Embryonic facial prominence (tissue), 1 donor: ENCODE measurements around the gene KIRREL3.
"Not testable (repeated sequence)": the region's sequence is repeated elsewhere in the genome, so short reads cannot be mapped to it uniquely, and the experiment has no call there.

Experiments
- DNase-seq: peaks from one replicate; pipeline ENCODE4 v3.0.0-alpha.2; 2016; ENCODE audit errors: extremely low spot score

The KIRREL3 gene

DNA sequence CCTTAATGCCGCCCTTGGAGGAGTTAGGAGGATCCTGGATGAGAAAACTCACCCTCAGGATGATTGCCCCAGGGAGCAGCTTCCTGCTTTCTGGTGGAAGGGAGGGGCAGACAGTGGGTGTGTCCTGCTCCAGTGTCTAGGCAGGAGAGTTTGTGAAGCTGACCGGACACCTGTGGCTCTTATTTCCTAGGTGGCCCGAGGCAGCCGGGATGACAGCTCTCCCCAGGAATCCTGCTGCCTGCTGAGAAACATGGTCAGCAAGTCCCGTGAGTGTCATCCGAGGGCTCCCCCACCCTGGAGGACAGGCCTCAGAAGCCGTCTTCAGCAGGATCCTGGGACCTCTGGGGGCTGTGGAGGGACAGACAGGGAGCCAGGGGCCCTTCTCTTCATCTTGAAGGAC lies 594.7 kb downstream of the KIRREL3 start:
- no peak for DNase-seq

GRCh38 chr11:126405374-126405773 lies 595.2 kb downstream of the KIRREL3 start:
- no peak for DNase-seq

GRCh38 chr11:126404367-126404766 lies 596.2 kb downstream of the KIRREL3 start:
- no peak for DNase-seq

- DNase-seq = no peak
These were observed 596.9 kb downstream of the KIRREL3 start for GRCh38 chr11:126403658-126404057.

GRCh38 chr11:126403022-126403581 lies 597.5 kb downstream of the KIRREL3 start:
- DNase-seq = no peak

DNA sequence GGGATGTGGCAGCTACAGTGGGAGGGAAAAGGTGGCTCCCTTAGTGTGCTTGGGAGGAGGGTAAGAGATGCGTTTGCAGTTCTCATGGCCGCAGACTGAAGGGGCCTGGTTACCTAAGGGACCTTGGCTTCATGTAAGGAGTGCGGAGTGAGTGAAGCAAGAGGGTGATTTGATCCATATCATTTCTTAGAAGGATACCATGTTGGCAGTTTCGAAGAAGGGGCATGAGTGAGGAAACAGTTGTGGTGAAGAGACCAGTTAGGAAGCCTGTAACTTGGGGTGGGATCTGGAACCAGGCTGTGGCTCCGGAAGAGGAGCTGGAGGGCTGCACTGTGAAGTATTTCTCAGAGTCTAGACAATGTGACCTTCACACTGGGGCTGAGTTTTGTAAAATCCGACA lies 600.1 kb downstream of the KIRREL3 start:
- no peak for DNase-seq

- DNase-seq = no peak
These were observed 600.6 kb downstream of the KIRREL3 start for GRCh38 chr11:126400019-126400418.

DNA sequence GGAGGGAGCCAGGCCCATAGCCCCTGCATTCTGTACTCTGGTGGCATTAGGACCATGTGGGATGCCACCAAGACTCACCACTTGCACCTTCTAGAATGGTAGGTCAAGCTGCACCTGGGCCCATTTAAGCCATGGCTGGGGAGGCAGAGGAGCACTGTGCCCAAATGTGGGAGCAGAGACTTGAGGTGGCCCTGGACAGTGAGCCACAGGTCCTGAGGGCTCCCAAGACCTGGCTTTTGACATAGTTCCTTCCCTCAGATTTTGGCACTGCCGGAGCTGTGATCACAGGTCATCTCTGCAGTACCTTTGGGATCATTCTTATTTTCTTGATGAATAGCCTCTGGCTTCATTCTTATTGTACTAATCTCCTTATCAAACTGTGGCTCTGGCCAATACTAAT lies 601.8 kb downstream of the KIRREL3 start:
- no peak for DNase-seq

DNA sequence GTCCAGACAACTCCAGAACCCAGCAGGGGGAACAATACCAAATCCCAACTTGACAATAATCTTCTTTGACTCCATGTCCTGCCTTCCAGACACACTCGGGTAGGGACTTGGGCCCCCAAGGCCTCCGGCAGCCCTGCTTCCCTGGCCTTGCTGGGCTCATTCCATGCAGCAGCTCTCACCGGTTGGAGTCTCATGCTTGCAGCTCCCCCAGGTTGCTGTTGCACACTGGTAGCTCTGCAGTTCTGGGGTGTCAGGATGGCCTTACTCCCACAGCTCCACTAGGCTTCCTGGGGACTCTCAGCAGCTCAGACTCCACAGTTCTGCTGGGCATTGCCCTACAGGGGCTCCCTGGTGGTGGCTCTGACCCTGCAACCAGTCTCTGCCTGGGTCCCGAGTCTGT lies 602.3 kb downstream of the KIRREL3 start:
- no peak for DNase-seq

DNA sequence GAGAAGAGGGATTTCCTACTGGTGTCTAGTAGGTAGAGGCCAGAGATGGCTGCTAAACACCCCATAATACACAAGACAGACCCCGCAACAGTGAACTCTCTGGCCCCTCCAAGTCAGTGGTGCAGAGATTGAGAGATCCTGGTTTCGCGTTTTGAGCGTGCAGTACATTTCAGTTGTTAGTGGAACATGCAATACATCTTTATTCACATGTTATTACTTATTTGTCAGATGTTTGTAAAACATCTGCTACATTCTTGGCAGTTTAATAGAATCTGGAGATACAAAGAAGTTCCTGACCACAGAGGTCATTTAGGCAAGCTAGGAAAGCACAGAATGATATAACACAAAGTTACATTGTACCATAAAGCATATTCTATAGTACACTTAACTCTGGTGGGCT lies 603.6 kb downstream of the KIRREL3 start:
- no peak for DNase-seq

GRCh38 chr11:126396266-126396665 lies 604.3 kb downstream of the KIRREL3 start:
- DNase-seq = not testable (repeated sequence)

GRCh38 chr11:126395784-126396183 lies 604.8 kb downstream of the KIRREL3 start:
- DNase-seq = not testable (repeated sequence)

DNA sequence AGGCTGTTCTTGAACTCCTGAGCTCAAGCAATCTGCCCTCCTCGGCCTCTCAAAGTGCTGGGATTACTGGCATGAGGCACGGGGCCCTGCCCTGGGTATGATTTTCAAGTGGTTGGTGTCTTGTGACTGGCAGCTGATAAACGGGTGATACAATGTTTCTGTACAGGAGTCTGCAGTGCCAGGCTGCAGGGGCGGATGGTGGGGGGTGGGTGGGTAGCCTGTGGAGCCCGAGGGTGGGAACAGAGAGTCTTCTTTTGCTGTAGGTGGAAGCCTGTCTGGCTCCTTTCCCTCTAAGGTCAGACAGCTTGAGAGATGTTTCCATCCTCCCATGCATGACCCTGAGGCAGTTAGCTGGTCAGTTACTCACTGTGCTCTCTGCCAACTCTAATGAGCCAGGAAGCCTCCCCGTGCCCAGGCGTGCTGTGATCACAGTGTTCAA lies 605.9 kb downstream of the KIRREL3 start:
- not testable (repeated sequence) for DNase-seq

DNA sequence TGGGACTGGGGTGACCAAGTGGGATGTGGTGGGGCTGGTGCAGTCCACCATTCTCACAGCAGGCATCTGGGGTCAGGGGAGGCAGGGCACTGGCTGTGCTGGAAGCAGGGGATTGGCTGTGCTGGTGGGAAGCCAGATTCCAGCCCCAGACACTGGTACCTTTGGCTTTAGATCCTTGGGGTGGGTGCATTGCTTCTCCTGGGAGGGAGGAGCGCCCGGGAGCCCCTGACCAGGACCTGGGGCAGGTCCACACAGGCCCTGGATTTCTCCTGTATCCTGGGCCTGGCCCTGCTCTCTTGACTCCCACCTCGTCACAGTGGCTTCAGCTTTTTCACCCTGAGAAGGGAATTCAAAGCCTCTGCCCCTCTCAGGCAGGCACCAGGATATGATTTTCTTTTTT lies 606.5 kb downstream of the KIRREL3 start:
- DNase-seq = no peak

GRCh38 chr11:126393143-126393542 lies 607.4 kb downstream of the KIRREL3 start:
- DNase-seq = no peak

- DNase-seq = no peak
These were observed 607.9 kb downstream of the KIRREL3 start for GRCh38 chr11:126392633-126393013.

DNA sequence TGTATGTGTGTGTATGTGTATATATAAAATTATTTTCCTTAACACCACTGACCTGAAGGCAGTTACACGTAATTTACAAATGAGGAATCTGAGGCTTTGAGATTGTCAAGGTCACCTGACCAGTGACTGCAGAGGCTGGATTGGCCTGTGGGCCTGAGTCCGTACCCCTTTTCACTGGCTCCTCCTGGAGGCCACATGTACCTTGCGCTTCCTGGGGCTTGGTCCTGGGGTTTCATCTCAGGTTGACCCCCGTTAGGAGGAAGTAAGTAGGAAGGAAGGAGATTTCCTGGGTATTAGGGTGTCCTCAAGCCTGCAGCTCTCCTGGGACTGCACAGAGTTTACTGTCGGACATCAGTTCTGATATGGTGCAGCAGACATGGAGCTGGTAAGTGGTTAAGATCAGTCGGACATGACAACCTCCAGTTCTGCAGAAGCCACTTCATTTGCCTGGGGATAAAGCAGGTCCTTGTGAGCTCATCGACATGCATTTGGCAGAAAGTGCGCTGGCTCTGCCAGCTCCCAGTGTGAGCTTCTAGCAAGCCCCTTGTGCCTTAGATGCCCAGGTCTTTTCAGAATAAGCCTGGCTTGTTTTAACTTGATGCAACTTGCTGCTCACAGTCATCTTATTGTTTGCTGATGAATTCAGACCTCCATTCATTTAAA lies 608.5 kb downstream of the KIRREL3 start:
- no peak for DNase-seq

- DNase-seq = no peak
These were observed 609.1 kb downstream of the KIRREL3 start for GRCh38 chr11:126391286-126391954.

GRCh38 chr11:126390272-126390867 lies 610.2 kb downstream of the KIRREL3 start:
- DNase-seq = no peak

GRCh38 chr11:126387857-126388256 lies 612.7 kb downstream of the KIRREL3 start:
- DNase-seq = no peak

- DNase-seq = not testable (repeated sequence)
These were observed 613.9 kb downstream of the KIRREL3 start for GRCh38 chr11:126386729-126387071.

DNA sequence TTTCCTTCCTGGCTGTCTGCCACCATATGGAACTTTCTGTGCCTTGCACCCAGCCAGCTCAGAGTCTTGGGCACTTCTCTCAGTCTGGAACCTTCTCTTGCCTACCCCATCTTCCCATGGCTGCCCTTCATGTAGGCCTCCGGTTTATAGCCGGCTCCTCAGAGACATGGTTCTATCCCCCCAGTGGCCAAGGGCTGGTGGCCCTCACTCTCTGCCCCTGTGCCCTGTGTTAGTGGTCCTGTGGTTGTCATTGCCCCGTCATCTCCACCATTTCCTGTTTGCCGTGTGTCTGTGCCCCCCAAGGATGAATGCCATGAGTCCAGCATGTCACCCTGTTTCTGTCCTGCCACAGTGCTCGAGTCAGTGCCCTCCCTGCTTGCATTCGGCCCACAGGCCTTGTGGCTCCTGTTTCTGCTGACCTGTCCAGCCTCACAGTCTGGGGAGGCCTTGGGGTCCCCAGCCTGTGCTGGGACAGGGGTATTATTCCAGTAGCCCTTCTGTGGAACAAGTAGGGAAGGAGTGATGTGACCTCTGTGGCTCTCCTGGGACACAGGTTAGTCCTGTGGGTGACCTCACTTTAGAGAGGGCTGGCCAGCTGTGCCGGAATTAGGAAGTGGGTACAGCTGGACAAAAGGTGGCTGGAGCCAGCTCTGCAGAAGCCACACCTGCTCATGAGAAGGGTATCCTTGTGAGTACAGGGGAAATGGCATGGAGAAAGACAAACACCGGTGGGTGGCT lies 614.4 kb downstream of the KIRREL3 start:
- DNase-seq = no peak
